Inflammatory macrophage (primary cell): Measurements from ENCODE around the gene C10orf53.
"Not testable (repeated sequence)": the region's sequence is repeated elsewhere in the genome, so short reads cannot be mapped to it uniquely, and the experiment has no call there.

ENCODE experiments used
- DNase-seq, 2 donors: peaks; one replicate each; pipeline ENCODE4 v3.0.0-alpha.2; 2020 to 2022

The C10orf53 gene

DNA sequence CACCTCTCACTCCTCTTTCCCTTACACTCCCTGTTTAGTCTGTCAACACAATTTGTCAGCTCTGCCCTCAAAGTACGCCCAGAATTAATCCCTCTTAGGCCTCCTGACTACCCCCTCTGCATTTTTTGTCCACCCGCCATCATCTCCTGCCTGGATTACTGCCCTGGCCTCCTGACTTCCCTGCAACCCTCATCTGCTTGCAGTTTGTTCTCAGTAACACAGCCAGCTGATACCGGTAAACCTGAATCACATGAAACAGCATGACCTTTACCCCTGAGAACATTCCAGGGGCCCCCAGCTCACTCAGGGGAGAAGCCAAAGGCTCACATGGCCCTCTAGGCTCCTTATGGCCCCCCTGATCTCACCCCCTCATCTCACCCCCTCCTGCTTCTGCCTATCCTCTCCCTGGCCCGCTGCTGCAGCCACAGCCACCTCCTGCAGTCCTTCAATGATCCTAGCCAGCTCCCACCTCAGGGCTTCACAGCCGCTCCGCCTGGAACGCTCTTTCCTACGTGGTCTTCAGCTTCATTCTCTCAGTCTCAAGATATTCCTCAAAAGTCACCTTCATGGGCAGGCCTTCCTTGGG lies 8.9 kb downstream of the C10orf53 start:
- DNase-seq: no peak

DNA sequence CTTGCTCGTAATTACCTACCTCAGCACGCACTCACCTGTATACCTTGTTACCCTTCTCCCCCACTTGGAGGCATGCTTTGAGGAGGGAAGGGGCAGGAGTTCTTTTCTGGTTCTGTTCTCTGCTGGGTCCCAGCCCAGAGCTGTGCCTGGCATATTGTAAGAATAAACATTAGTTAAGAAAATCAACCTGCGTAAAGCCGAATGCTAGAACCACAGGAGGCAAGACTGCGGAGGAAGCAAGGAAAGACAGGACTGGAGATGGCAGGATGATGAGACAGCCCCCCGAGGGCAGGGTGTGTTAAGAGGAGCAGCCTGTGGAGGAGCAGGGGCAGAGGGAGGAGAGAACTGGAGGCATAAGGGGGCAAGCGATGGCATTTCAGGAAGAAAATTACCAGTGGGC lies 9.5 kb downstream of the C10orf53 start:
- DNase-seq: no peak

DNA sequence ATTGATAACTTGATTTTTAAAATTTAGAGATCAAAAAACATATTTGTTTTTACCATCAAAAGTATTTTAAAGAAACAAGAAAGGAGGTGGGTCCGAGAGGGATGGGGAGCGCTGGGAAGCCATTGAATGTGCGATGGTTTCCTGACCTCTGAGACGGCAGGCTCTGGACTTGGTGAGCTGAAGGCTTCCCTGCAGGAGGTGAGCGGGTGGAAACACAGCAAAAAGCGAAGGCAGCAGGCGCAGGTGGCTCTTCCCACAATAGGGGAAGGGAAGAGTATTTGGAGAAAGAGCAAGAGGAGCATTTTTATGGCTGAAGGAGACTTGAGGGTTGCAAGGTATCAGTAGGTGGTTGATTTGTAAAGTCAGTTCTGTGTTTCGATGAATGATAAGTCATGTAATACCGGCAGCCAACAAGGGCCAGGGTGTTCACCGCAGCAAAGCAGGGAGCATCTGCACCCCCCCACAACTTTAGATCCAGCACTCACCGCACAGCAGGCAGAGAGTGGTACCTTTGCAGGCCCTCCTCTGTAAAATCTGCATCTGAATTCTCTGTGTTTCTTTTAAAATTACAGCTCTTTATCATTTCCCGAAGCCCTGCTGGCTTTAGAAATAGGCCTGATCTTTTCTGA lies 10.5 kb downstream of the C10orf53 start:
- DNase-seq: no peak

DNA sequence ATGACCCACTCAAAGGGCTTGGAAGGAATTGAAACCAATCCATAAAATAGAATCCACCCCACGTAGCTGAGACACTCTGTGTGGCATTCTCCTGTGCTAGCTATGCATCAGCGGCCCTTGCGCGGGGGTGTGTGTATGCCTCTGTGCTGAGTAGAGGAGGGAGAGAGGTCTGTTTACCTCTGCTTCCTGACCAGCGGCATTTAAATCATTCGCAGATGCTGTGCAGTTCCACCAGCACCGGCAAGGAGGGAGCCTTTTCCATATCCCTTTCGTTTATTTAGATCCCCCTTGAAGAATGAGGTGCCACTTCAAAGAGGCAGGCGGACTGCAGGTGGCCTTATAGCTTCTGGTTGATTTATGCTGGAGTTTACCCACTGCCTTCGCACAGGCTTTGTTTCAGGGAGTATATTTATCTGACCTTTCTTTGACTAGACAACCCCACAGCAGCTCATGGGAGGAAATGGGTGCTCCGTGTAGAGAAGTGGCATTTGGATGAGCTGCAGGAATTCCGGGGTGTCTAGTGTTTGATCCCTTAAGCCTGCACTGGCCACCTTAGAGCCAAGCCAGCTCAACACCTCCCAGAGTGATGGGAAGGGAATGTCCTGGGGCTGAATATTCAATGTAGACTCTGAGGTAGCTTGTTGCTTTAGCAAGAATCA lies 11.4 kb downstream of the C10orf53 start:
- no peak for DNase-seq

DNA sequence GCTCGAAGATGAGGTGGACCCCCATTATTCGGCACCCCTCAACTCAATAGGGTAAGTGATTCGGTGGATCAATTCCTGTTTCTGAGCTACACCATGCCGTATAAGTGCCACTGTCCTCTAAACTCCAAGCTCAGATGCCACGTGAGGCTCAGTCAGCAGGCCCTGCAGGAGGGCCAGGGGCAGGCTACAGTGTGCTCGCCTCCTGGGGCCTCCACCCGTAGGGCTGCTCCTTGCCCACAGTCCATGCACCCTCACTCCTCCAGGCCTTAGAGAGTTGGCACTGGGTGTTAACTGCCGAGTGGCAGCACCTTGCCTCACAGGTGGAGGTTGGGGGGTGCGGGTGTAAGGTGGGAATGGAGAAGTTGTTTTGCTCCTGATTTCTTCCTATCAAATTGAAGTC lies 12.1 kb downstream of the C10orf53 start:
- no peak for DNase-seq

DNA sequence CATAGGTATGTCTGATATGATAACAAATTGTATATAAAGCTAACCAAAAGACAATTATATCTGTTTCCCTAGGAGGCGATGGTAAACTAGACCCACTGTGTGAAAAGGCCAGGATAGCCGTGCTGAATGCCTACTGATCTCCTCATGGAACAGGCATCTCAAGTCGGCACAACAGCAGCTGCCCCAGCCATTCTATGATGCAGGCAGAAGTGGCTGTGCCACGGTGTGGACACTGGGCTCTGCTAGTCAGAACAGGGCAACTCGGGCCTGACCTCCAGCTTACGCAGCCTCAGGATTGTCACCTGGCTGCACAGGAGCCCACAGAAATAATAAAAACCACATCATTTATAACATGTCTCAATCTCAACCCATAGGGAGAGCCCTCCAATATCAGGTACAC lies 15.0 kb downstream of the C10orf53 start:
- DNase-seq: no peak

DNA sequence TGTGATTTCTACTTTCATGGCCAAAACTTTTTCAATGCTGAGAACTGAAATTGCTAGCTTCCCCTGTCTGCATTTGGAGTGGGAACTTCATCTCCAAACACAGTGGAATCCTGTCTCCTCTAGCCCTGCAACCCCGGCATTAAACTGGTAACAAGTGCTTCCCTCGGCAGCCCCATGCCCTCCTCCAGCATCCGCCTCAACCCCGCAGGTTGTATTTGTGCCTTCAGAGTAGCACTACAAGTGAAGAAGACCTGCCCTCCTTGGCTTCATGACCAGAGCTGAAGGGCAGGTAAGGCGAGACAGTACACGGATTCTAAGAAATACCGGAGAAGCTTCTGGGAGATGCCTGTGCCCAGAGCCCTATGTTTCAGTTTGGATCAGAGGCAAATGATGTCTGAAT lies 16.9 kb downstream of the C10orf53 start:
- no peak for DNase-seq

DNA sequence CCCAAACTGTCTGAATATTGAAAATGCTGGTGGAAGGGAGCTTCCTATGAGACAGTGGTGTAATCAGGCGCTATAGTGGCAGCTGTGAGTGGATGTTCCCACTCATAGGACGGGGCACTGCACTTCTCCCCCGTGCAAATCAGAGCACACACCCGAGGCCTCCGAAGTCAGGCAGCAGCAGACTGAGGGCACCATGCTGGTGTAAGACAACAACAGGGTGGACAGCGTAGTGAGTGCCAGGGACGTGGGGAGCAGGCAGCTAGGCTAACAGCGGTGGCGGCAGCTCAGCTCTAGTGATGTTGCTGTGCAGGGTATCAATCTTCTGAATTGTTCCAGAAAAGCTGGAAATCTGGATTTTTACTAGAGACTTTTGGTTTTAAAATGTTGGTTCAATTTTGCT lies 19.2 kb downstream of the C10orf53 start:
- no peak for DNase-seq

DNA sequence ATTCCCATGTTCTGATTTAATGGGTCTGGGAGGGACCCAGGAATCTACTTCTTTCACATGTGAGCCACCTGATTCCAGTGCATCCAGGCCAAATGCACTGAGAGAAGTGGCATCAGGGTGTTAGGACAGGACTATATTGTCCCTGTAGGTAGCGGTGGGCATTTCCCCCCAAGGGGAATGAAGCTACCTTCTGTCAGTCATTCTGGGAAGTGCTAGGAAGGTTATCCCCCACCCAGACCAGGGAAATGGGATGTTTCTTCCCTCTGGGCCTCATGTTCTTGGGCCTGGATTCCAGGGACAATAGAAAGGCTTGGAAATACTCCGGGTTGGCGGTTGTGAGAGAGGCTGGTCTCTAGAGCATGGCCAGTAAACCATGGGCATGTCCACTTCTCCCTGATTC lies 20.8 kb downstream of the C10orf53 start:
- no peak for DNase-seq

DNA sequence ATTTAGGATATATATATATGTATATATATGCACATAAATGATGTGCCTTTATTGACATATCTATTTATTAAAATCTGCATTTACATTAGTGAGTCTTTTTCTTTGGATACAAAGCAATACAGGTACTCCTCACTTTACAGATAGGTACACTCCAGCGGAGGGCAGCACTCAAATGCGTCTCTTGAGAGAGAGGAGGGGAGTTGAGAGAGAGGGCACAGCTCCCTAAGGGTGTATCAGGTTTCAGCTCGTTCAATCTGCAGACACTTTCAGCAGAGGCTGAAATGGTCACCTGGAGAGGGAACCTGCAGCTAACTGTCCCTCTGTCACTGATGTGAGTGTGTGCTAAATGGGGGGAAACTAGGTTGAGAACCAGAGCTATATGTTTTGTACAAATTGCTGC lies 21.5 kb downstream of the C10orf53 start:
- DNase-seq: no peak

DNA sequence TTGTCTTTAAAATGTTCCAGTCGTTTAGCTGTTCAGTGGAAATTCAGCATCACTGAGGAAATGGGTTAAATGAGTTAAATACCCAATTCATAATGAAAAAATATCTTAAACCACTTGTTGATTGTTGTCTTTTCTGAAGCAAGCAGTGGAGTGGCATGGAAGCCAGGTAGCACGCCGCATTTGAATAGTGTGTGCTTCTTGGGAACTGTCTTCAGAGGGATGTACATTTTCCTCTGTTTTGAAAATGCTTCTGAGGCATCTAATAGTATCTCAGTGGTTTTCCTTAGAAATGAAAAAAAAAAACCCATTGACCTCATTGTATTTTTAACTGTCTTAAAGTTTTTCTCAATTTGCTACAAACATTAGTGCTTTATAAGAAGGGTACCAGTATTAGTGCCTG lies 28.1 kb downstream of the C10orf53 start:
- no peak for DNase-seq

DNA sequence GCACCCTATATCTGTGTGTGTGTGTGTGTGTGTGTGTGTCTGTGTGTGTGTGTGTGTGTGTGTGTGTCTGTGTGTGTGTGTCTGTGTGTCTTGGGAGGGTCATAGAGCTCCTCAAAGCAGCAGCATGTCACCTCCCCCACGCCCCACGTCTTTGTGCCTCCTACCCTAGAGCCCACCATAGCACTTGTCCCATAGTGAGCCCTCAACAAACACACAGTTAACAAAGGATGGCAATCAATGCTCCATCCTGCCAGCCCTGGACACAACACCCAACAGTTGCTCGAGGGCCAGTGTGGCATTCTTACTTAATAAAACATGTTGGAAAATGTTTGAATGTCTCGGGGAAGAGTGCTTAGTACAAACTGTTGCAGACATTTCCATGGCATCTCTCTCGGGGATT lies 30.5 kb downstream of the C10orf53 start:
- DNase-seq: no peak

DNA sequence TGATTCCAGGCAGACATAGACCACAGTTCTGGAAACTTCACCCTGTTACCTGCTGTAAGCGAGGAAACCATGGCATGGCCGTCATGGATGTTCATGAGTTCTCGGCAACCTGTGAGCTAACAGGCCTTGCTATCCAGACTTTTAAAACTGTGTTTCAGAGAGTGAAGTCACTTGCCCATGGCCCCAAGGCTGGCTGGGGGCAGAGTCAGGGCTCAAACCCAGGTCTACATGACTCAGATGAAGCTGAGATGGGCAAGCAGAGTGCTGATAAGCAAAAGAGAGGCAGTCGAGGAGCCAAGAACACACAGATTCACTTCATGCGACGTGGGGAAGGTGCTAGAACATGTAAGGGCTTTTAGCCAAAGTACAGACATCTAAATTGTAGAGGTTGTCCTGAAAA lies 31.5 kb downstream of the C10orf53 start:
- no peak for DNase-seq

DNA sequence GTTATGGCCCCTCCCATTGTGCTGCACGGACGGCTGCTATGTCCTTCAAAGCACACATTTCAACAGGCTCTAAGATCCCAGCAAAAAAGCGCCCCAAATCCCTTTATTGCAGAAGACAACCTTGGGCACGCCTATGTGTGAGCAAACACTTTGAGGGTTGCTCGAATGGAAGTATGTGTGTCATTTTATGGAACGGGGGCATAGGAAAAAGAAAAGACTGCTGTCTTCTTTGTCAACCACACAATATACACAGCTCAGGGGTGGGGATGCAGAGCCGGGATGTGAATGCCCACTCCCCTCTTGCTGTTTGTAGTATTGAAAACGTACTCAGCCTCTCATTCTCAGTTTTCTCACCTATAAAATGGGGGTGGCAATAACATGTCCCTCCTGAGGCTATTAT lies 32.0 kb downstream of the C10orf53 start:
- DNase-seq: no peak

DNA sequence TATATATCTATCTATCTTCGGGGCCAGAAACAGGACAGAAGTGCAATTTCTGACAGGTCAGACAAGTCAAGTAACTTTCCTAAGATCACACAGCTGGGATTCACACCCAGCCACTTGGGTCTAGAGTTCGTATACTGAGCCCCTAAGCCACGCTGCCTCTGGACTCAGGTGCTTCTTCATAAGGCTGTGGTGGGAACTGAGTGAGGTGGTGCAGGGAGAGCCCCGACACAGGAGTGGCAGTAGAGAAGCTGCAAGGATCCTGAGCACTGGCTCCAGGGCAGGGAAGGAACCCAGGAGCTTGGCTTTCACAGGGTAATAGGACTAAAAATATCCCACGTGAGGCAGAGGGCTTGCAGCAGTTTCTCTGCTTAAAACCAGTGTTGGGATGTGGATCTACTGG lies 33.8 kb downstream of the C10orf53 start:
- no peak for DNase-seq

DNA sequence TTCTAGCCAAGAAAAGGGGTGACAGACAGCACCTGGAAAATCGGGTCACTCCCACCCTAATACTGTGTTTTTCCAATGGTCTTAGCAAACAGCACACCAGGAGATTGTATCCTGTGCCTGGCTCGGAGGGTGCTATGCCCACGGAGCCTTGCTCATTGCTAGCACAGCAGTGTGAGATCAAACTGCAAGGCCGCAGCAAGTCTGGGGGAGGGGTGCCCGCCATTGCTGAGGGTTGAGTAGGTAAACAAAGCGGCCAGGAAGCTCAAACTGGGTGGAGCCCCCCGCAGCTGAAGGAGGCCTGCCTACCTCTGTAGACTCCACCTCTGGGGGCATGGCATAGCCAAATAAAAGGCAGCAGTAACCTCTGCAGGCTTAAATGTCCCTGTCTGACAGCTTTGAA lies 35.7 kb downstream of the C10orf53 start:
- DNase-seq: not testable (repeated sequence)

DNA sequence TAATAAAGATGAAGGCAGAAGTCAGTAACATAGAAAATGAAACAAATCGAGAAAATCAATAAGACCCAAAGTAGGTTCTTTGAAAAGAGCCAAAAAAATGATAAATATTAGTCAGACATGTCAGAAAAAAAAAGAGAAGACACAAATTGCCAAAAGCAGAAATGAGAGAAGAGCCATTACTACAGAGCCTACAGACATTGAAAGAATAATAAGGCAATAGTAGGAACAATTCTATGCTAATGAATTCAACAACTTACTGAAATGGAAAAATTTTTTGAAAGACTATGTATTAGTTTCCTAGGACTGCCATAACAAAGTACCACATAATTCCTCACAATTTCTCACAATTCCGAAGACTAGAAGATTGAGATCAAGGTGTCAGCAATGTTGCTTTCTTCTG lies 47.1 kb downstream of the C10orf53 start:
- DNase-seq: no peak

DNA sequence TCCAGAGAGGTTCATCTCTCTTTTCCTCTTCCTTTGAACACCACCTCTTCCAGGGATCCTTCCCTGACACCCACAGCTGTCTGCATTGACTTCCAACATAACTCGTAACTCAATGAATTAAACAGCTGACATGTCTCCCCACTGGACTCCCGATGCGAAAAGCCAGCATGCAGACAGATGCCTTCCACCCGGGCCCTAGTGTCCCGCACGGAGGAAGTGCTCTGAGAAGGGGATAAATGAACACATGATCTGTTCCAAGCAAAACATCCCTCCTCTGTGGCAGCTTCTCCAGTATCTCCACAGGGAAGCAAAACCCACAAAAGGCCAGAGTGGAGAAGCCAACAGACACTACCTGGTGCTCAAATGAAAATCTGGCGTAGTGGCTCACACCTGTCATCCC lies 54.4 kb downstream of the C10orf53 start:
- no peak for DNase-seq

DNA sequence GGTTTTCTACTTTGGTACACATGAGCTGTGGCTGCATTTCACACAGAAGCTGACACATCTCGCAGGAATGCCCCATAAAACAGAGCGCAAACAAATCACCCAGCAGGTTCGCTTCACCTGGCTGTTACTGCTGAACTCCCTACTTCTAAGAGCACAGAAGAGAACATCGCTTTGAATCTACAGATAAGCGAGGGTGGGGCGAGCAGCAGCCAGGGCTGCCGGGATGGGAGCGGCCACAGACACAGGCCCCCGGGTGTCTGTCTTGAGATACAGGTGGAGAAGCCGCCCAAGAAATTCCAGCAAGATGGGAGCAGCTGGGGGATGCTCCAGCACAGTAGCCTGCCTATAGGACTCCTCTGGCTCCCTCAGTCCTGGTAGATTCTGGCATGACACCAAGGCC lies 55.2 kb downstream of the C10orf53 start:
- no peak for DNase-seq

DNA sequence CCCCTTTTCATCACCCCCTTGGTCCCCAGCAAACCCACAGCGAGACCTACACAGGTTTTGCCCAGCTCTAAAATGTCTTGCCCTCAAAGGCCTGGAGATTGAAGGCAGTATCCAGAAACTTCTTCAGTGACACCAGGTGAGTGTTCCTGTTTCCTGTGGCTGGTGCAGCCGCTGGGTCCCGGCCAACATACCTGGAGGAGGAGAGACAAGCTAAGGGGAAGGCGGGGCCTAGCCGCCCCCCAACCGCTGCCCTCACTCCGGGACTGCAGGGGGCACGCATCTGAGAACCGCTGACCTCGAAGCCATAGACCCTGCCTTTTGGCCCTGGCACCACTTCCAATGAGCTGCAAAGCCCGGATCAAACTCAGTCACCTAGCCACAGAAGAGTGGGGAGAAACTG lies 55.7 kb downstream of the C10orf53 start:
- DNase-seq: no peak

DNA sequence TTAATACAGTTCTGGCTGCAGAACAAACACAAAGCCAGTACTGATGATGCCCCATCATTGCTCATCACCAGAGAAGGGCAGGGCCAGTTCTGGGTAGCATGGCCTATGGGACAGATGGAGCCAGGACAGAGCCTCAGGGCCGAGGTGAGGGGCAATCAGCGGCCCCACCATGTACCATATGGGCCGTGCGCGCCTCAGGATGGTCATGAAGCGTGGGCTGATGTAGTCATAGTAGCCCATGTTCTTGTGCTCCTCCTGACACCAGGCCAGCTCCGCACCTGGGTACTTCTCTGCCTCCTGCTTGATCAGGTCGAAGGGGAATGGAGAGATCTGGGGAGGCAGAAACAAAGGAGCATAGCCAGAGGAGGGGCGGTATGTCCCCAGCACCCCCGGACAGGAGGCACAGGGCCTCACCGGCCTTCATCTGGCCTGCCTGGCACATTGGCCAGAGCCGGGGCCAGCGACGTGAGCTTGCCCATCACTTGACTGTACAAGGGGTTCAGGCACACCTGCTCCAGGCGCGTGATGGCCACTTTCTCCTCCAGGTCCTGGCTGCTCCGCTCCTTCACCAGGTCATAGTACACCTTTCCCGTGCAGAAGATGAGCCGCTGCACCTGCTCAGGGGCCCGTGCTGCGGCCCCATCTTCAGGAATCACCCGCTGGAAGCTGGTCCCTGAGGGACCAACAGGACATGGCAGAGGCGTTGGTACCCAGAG lies 56.6 kb downstream of the C10orf53 start:
- no peak for DNase-seq

DNA sequence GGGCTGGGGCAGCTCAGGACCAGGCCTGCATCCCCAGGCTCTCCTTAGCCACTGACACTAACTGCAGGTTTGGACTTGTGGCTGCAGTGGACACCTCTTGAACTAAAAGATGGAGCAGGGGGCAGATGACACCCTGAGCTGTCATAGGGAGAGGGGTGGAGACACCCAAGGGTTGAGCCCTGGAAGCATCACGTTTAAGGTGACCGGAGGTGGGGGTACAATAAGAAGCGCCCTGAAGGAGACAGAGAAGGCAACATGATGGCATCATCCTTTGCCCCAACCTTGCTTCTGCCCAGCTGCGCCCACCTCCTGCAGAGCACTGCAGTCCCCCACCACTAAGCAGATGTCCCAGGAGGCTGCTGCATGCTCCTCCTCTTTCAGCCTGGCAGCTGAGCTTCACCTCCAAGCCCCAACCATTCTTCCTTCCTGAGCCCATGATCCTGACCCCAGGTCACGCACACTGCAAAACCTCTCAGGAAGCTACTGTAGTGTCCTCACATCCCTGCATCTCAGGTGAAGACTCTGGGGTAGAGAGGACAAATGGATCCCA lies 57.2 kb downstream of the C10orf53 start:
- DNase-seq: no peak

DNA sequence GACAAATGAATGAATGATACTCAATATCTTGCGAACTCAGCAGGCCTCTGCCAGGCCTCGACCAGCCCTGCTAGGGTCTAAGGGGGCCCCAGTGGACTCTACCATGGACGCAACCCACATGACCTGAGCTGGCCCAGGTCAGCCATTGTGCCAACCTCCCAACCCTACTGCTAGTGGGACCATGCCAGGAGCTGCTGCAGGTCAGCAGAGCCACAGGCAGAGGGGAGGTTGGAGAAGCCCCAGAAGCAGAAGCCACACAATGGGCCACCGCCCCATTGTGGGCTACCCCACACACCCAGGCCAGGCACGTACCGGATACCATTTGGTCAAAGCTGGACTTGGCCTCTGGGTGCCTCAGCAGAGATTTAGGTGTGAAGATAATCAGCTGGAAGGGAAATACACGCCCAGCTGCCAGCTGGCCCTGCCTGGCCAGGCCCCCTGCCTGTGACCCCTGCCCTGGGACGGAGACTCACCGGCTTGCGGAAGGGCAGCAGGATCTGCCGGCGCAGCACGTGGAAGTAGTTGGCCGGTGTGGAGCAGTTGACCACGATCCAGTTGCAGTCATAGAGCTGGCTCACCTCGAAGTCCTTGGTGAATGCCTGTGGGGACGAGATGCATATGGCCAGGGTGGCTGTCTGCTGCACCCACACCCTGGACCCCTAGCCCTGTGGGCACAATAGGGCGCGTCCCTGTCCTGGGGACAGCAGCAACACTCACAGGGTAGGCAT lies 58.2 kb downstream of the C10orf53 start:
- DNase-seq: no peak
